ENCODE data around the gene UQCC3. TPM values are rescaled to one million over a fixed set of nuclear protein-coding genes. Genes with fewer than 3 reads are reported as not detected.

UQCC3 gene
- total and polyA plus RNA-seq, 9 of the 15 experiments (the other 6 are each of a cell fraction or from before 2014, with no cell fraction given): 3.3 to 44.3 (median 8.0) TPM

GRCh38 chr11:62671608-62672389, at the start of gene UQCC3, which contains the start of gene LBHD1 (continued):
- TF ChIP-seq MTA2 (IDR thresholded peaks at IDR 0.05; ENCODE audit: low read depth): no peak
- no peak for TF ChIP-seq MEF2D (tag; conservative IDR thresholded peaks at IDR 0.05; ENCODE audit: low read depth)
- TF ChIP-seq ZNF778 (CRISPR knock-in tag; IDR thresholded peaks at IDR 0.05): no peak
- TF ChIP-seq SAFB2 (IDR thresholded peaks at IDR 0.05; ENCODE audit: borderline replicate concordance, low read depth, low read length, severe bottlenecking): no peak
- TF ChIP-seq MXD1 (CRISPR knock-in tag; IDR thresholded peaks at IDR 0.05; ENCODE audit: borderline replicate concordance, poor library complexity, severe bottlenecking): no peak
- no peak for TF ChIP-seq FOXJ3 (CRISPR knock-in tag; IDR thresholded peaks at IDR 0.05)
- no peak; the same call in 1 of the 2 replicates for TF ChIP-seq ZNF165 (CRISPR knock-in tag; IDR thresholded peaks at IDR 0.05; ENCODE audit: borderline replicate concordance)
- peak; percentile 80 for TF ChIP-seq SAFB (IDR thresholded peaks at IDR 0.05; ENCODE audit: borderline replicate concordance, low read depth, low read length)
- TF ChIP-seq HNRNPK (IDR thresholded peaks at IDR 0.05; ENCODE audit: low read depth, low read length, poor library complexity, severe bottlenecking): no peak
- 0 out of 2 replicates have a peak, but pooled peaks have one; percentile 42 for TF ChIP-seq HINFP (tag; conservative IDR thresholded peaks at IDR 0.05; ENCODE audit: low read depth)
- TF ChIP-seq HEY1 (CRISPR knock-in tag; IDR thresholded peaks at IDR 0.05; ENCODE audit: borderline replicate concordance): no peak
- TF ChIP-seq PHF20 (IDR thresholded peaks at IDR 0.05; ENCODE audit: partially characterized antibody): peak; percentile 8
- no peak for TF ChIP-seq CAMTA2 (CRISPR knock-in tag; conservative IDR thresholded peaks at IDR 0.05)
- TF ChIP-seq MCM7 (IDR thresholded peaks at IDR 0.05): no peak
- TF ChIP-seq PHB (CRISPR knock-in tag; IDR thresholded peaks at IDR 0.05): 0 out of 2 replicates have a peak, but pooled peaks have one; percentile 9
- 0 out of 2 replicates have a peak, but pooled peaks have one; percentile 19 for TF ChIP-seq HNRNPL (IDR thresholded peaks at IDR 0.05; ENCODE audit: low read depth, low read length)
- TF ChIP-seq ARID2 (IDR thresholded peaks at IDR 0.05): no peak
- TF ChIP-seq TCF3 (CRISPR knock-in tag; IDR thresholded peaks at IDR 0.05): 0 out of 2 replicates have a peak, but pooled peaks have one; percentile 5
- TF ChIP-seq TEAD1 (CRISPR knock-in tag; IDR thresholded peaks at IDR 0.05): peak; percentile 10 to 87; a peak in 2 of 4 replicates
- no peak for TF ChIP-seq NUFIP1 (IDR thresholded peaks at IDR 0.05; ENCODE audit: partially characterized antibody)
- no peak for TF ChIP-seq ELF4 (CRISPR knock-in tag; IDR thresholded peaks at IDR 0.05)
- TF ChIP-seq YBX1 (IDR thresholded peaks at IDR 0.05): no peak
- TF ChIP-seq KDM5B (IDR thresholded peaks at IDR 0.05; ENCODE audit: insufficient replicate concordance, low read depth, low read length): peak; percentile 90
- TF ChIP-seq ZNF124 (CRISPR knock-in tag; IDR thresholded peaks at IDR 0.05): no peak
- 0 out of 2 replicates have a peak, but pooled peaks have one; percentile 16 for TF ChIP-seq TRIM28 (IDR thresholded peaks at IDR 0.05)
- TF ChIP-seq CBFA2T3 (IDR thresholded peaks at IDR 0.05): no peak
- no peak for TF ChIP-seq CBX2 (IDR thresholded peaks at IDR 0.05; ENCODE audit: insufficient read depth, low read length, poor library complexity, severe bottlenecking)
- peak; percentile 53; the same call in 1 of the 2 replicates for TF ChIP-seq EP300 (IDR thresholded peaks at IDR 0.05; ENCODE audit: low read length)
- TF ChIP-seq ZFP30 (CRISPR knock-in tag; IDR thresholded peaks at IDR 0.05; ENCODE audit: borderline replicate concordance): no peak
- no peak for TF ChIP-seq U2AF2 (optimal IDR thresholded peaks at IDR 0.05; ENCODE audit: low read depth, low read length)
